ENCODE results near the gene TECTA.

DNA sequence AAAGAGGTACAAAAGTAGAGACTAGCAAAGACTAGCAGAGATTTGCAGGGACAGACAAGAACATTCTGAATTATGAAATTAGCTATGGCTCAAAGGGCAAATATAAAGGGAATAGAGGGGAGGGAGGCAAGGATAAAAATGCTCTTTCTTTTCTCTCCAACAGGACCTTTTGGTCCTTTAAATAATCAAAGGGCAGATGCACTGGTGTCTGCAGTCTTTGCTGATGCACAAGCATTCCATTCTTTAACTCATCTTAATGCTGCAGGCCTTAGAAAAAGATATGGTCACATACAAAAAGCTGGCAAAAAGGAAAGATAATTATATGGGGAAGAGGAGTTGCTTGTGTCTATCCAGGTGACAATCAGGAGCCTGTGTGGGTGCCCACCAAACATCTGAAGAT, 137.9 kb downstream of the TECTA start:
- TF ChIP-seq, protein P1, sequence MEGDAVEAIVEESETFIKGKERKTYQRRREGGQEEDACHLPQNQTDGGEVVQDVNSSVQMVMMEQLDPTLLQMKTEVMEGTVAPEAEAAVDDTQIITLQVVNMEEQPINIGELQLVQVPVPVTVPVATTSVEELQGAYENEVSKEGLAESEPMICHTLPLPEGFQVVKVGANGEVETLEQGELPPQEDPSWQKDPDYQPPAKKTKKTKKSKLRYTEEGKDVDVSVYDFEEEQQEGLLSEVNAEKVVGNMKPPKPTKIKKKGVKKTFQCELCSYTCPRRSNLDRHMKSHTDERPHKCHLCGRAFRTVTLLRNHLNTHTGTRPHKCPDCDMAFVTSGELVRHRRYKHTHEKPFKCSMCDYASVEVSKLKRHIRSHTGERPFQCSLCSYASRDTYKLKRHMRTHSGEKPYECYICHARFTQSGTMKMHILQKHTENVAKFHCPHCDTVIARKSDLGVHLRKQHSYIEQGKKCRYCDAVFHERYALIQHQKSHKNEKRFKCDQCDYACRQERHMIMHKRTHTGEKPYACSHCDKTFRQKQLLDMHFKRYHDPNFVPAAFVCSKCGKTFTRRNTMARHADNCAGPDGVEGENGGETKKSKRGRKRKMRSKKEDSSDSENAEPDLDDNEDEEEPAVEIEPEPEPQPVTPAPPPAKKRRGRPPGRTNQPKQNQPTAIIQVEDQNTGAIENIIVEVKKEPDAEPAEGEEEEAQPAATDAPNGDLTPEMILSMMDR (IDR thresholded peaks at IDR 0.05; ENCODE audit: poor library complexity) = no peak
- no peak for TF ChIP-seq EZH2 (IDR thresholded peaks at IDR 0.05; ENCODE audit: borderline replicate concordance)
- no peak for TF ChIP-seq EZH2phosphoT487 (IDR thresholded peaks at IDR 0.05; ENCODE audit: low read depth, severe bottlenecking, unreplicated experiment)
